Endothelial cell of umbilical vein (primary cell): ENCODE results near the gene HMCN1. TPM values are rescaled to one million over a fixed set of nuclear protein-coding genes. Genes with fewer than 3 reads are reported as not detected.

ENCODE experiments used
- BruUV-seq: library from RNA; stranded (reverse); fragments of 400-500 nt; replicated peaks from 2 replicates; lab custom pipeline; 2021; lab: Mats Ljungman, UMichigan
- CTCF ChIA-PET: fragments of 300-600, 350-600 bp; sonication (Branson Sonifier 250); formaldehyde crosslinking; loops from one replicate; lab custom pipeline; 2021; ENCODE audit warnings: antibody characterized with exemption, inconsistent platforms; lab: Charles Lee
- POLR2A ChIA-PET: fragments of 300-600, 350-600 bp; sonication (Branson Sonifier 250); formaldehyde crosslinking; loops from one replicate; lab custom pipeline; 2021; ENCODE audit warnings: antibody characterized with exemption, inconsistent platforms; lab: Charles Lee
- DNase-seq: peaks from one replicate; pipeline ENCODE4 v3.0.0-alpha.2; 2011; ENCODE audit warnings: low read depth, low spot score
- FAIRE-seq: peaks from 2 replicates; lab custom pipeline; 2011; peaks lifted over from hg19 to GRCh38; lab: Jason Lieb, UNC
- H2AFZ ChIP-seq: 2 replicates; pipeline ENCODE4 v1.6.0; 2012; ENCODE audit warnings: low read depth, low read length, control low read depth, inconsistent platforms
- H3K27ac ChIP-seq: 2 replicates; pipeline ENCODE4 v1.5.1; 2011; ENCODE audit warnings: low read depth, mild to moderate bottlenecking, control low read depth, low read length, moderate library complexity; ENCODE audit not compliant: insufficient read depth
- H3K27me3 ChIP-seq, 2 experiments: 2 replicates each; pipeline versions ENCODE4 v1.6.0 to v1.6.1; 2011; ENCODE audit warnings: low read length in 2 of 2, mixed read lengths in 1 of 2; ENCODE audit not compliant: control insufficient read depth in 2 of 2, insufficient read depth in 2 of 2
- H3K36me3 ChIP-seq, 2 experiments: 2 replicates in 1 of 2; 3 replicates in 1 of 2; pipeline ENCODE4 v1.5.1; 2011; ENCODE audit warnings: low read length in 2 of 2, mild to moderate bottlenecking in 1 of 2, moderate library complexity in 1 of 2; ENCODE audit not compliant: control insufficient read depth in 2 of 2, insufficient read depth in 2 of 2; ENCODE audit errors: extremely low read depth in 1 of 2
- H3K4me1 ChIP-seq: 3 replicates; pipeline ENCODE4 v1.5.1; 2011; ENCODE audit warnings: mild to moderate bottlenecking, low read length; ENCODE audit not compliant: control insufficient read depth, insufficient read depth; ENCODE audit errors: extremely low read depth
- H3K4me2 ChIP-seq: 2 replicates; pipeline ENCODE4 v1.6.1; 2011; ENCODE audit warnings: low read length, control low read depth, mixed read lengths; ENCODE audit not compliant: insufficient read depth
- H3K4me3 ChIP-seq, 3 experiments: fragments of 200-600 bp in 1 of 3; sonication (generic), shearing (Covaris generic) in 1 of 3; replicated peaks in 1 of 3; 2 replicates each; pipeline ENCODE4 v1.5.1; 2011 to 2016; ENCODE audit warnings: control low read depth in 3 of 3, low read length in 3 of 3, mild to moderate bottlenecking in 2 of 3, inconsistent platforms in 1 of 3, low read depth in 1 of 3, moderate library complexity in 1 of 3; ENCODE audit not compliant: insufficient read depth in 1 of 3
- H3K79me2 ChIP-seq: 2 replicates; pipeline ENCODE4 v1.6.0; 2012; ENCODE audit warnings: low read length, inconsistent platforms; ENCODE audit not compliant: control insufficient read depth, insufficient read depth
- H3K9ac ChIP-seq: replicated peaks from 2 replicates; pipeline ENCODE3; 2011; ENCODE audit warnings: low read length, control low read depth; ENCODE audit not compliant: insufficient read depth; ENCODE audit errors: extremely low read depth
- H3K9me1 ChIP-seq: replicated peaks from 3 replicates; pipeline ENCODE4 v1.6.0; 2011; ENCODE audit warnings: mild to moderate bottlenecking, low read length; ENCODE audit not compliant: control insufficient read depth, insufficient read depth; ENCODE audit errors: extremely low read depth
- H3K9me3 ChIP-seq: replicated peaks from 2 replicates; pipeline ENCODE4 v1.5.1; 2012; ENCODE audit warnings: low read length, inconsistent platforms; ENCODE audit not compliant: control insufficient read depth, insufficient read depth
- H4K20me1 ChIP-seq: replicated peaks from 2 replicates; pipeline ENCODE3; 2011; ENCODE audit warnings: mild to moderate bottlenecking, low read length; ENCODE audit not compliant: control insufficient read depth, insufficient read depth; ENCODE audit errors: extremely low read depth
- GATA2 ChIP-seq: IDR thresholded peaks from 2 replicates; pipeline ENCODE4 v1.7.0; 2011; ENCODE audit warnings: low read depth, mild to moderate bottlenecking, moderate library complexity, mixed read lengths, low read length; ENCODE audit not compliant: insufficient read length, insufficient read depth
- POLR2A ChIP-seq: IDR thresholded peaks from 2 replicates; pipeline ENCODE4 v1.6.1; 2012; ENCODE audit warnings: low read depth, mild to moderate bottlenecking, control low read depth, low read length
- POLR2AphosphoS5 ChIP-seq: IDR thresholded peaks from 2 replicates; pipeline ENCODE4 v1.6.1; 2012; ENCODE audit warnings: low read depth, mild to moderate bottlenecking, control low read depth, low read length, moderate library complexity; ENCODE audit not compliant: insufficient read depth
- dilution Hi-C: fragments of 300-500 bp; cut with MboI; formaldehyde crosslinking; loops from one replicate; pipeline ENCODE4 v1.15.0; 2019; ENCODE audit warnings: low sequenced_read_pairs; ENCODE audit not compliant: extremely low pct_ligation_motif_present
- intact Hi-C: fragments of 100-400 bp; cut with micrococcal nuclease; formaldehyde crosslinking; loops from one replicate; pipeline ENCODE4 v1.10.0; 2022
- polyA plus RNA-seq, 4 experiments: library from polyadenylated mRNA; depleted of rRNA in 3 of 4; stranded (reverse) in 3 of 4; unstranded in 1 of 4; fragments of >200 nt; gene quantifications; 2 replicates each; pipeline versions ENCODE4 v1.2.1 to v1.2.3, GENCODE V29; 2011 to 2012; ENCODE audit warnings: missing spikeins in 1 of 4
- total RNA-seq: library from RNA; stranded (reverse); gene quantifications from 2 replicates; pipeline ENCODE4 v1.2.3, GENCODE V29; 2021
- TF ChIP-seq, protein P1 (sequence below), 2 donors: IDR thresholded peaks; 1 replicate in 1 of 2; 2 replicates in 1 of 2; pipeline ENCODE4 v1.5.1; 2011; ENCODE audit warnings: low read length in 2 of 2, mild to moderate bottlenecking in 2 of 2, moderate library complexity in 2 of 2, control low read depth in 1 of 2, inconsistent platforms in 1 of 2, low read depth in 1 of 2; ENCODE audit not compliant: insufficient read depth in 1 of 2; ENCODE audit errors: extremely low read depth in 1 of 2

The HMCN1 gene
- total and polyA plus RNA-seq, 2 donors (not counting 3 experiments of a cell fraction or from before 2014, with no cell fraction given), result 10.3 to 16.0 TPM

DNA sequence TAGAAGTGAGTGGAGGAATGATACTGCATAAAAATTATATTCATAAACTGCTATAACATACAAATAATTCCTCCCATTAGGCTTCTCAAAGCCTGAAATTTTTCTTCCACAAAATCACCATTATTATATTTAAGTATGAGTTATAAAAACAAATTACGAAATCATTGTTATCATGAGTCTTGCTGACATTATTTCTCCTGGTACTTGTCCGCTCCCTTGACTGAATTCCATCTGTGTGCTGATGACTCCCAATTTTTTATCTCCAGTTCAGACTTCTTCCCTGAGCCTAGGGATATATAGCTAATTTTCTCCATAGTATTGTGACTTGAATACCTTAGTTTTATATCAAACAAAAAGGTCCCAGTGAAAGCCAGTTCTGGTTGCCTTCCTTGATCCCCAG lies 268.2 kb downstream of the HMCN1 start:
- no peak for TF ChIP-seq POLR2A
- no peak for TF ChIP-seq GATA2
- no peak for TF ChIP-seq POLR2AphosphoS5
- DNase-seq, result no peak

DNA sequence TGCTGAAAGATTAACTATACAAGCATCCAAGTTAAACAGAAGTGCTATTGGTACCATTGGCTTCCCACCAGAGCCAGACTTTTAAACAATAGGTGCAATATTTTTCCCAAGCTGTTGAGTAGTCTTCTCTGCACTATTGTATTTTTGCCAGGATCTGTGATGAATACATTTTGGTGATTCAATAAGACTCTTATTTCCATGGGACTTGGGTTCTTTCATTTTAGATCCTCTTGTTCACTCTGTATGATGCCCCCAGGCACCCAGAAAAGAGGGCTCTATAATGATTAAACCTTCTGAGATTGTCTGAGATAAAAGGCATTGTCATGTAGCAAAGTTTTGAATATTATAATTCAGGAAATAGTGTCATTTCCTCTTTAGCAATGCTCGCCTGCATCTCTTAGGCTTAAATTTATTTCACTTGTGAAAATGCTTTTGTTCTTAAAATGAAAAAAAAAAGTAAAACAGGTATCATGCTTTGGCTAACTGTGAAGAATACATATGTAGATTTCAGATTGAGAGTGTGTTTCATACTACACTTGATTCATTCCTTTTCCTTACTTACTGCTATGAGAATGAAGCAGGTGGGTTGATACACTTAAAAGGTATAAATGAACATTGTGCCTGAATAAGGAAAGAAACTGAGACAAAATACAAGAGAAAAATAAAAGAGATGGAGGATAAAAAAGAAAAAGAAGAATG lies 275.0 kb downstream of the HMCN1 start:
- Histone ChIP-seq H3K9me3 (no peaks in the 10 kb centered on the region), H3K36me3 (no peaks in the 10 kb centered on the region), H3K27me3 (no peaks in the 10 kb centered on the region), H3K4me2 (peak overlapping the region; percentile 88), H3K9ac (peak overlapping the region; percentile 6), H4K20me1 (no peaks in the 10 kb centered on the region), H3K79me2 (no peaks in the 10 kb centered on the region), H3K4me3 (peak overlapping the region in 1 of 3 experiments; percentile 28), H3K4me1 (peaks cover 15% of the 10 kb centered on the region), H3K9me1 (no peaks in the 10 kb centered on the region), H3K27ac (peak overlapping the region; percentile 76), H2AFZ (no peak overlapping the region)
- intact Hi-C loops (loop anchor here (2.0 to 10.0 kb wide), 2 partner anchors 94 to 194 kb away; no protein-coding TSS in a partner anchor), dilution Hi-C loops (no loop called here)
- BruUV-seq, result no TSS peak
- TF ChIP-seq GATA2, result peak; percentile 70
- TF ChIP-seq, protein P1, sequence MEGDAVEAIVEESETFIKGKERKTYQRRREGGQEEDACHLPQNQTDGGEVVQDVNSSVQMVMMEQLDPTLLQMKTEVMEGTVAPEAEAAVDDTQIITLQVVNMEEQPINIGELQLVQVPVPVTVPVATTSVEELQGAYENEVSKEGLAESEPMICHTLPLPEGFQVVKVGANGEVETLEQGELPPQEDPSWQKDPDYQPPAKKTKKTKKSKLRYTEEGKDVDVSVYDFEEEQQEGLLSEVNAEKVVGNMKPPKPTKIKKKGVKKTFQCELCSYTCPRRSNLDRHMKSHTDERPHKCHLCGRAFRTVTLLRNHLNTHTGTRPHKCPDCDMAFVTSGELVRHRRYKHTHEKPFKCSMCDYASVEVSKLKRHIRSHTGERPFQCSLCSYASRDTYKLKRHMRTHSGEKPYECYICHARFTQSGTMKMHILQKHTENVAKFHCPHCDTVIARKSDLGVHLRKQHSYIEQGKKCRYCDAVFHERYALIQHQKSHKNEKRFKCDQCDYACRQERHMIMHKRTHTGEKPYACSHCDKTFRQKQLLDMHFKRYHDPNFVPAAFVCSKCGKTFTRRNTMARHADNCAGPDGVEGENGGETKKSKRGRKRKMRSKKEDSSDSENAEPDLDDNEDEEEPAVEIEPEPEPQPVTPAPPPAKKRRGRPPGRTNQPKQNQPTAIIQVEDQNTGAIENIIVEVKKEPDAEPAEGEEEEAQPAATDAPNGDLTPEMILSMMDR (IDR thresholded peaks at IDR 0.05; ENCODE audit: extremely low read depth in 1 of 2, insufficient read depth in 1 of 2, low read depth in 1 of 2, low read length in 2 of 2), result no peak
- POLR2A ChIA-PET, result no interaction called here
- peak; percentile 96 for DNase-seq
- CTCF ChIA-PET, result interaction anchor here (0.6 to 1.7 kb wide), 5 partner anchors 11 to 996 kb away, joined by 3 to 9 read pairs (median 4); no protein-coding TSS in a partner anchor
- peak; percentile 50 for FAIRE-seq

More for the DNA sequence above, 268.2 kb downstream of the HMCN1 start:
- H4K20me1 ChIP-seq, result no peaks in the 10 kb centered on the region
- H3K4me2 ChIP-seq, result no peak overlapping the region
- intact Hi-C loops (loop anchor here (10.0 kb wide), 1 partner anchor 188 kb away; no protein-coding TSS in a partner anchor), dilution Hi-C loops (no loop called here)
- H2AFZ ChIP-seq, result no peak overlapping the region
- CTCF ChIA-PET, result interaction anchor here (0.8 kb wide), 1 partner anchor 282 kb away, joined by 3 read pairs; no protein-coding TSS in a partner anchor
- no peaks in the 10 kb centered on the region for H3K79me2 ChIP-seq
- H3K36me3 ChIP-seq, result no peaks in the 10 kb centered on the region
- no peak overlapping the region for H3K9ac ChIP-seq
- no peaks in the 10 kb centered on the region for H3K9me3 ChIP-seq
- H3K27me3 ChIP-seq, result no peaks in the 10 kb centered on the region
- no peak overlapping the region for H3K27ac ChIP-seq
- H3K9me1 ChIP-seq, result no peaks in the 10 kb centered on the region
- POLR2A ChIA-PET, result no interaction called here
- no TSS peak for BruUV-seq
- H3K4me3 ChIP-seq, result no peak overlapping the region
- no peaks in the 10 kb centered on the region for H3K4me1 ChIP-seq
- FAIRE-seq, result no peak
